CD4-positive, alpha-beta T cell treated with Interleukin-10 for 1 hour (primary cell): ENCODE data around the gene CCDC116.
A peak's percentile ranks its signal among the peaks of the same experiment; 100 is the strongest.
"Not testable (repeated sequence)": the region's sequence is repeated elsewhere in the genome, so short reads cannot be mapped to it uniquely, and the experiment has no call there.

Experiments
- DNase-seq: peaks from one replicate; pipeline ENCODE4 v3.0.0-alpha.2; 2020

Gene CCDC116

DNA sequence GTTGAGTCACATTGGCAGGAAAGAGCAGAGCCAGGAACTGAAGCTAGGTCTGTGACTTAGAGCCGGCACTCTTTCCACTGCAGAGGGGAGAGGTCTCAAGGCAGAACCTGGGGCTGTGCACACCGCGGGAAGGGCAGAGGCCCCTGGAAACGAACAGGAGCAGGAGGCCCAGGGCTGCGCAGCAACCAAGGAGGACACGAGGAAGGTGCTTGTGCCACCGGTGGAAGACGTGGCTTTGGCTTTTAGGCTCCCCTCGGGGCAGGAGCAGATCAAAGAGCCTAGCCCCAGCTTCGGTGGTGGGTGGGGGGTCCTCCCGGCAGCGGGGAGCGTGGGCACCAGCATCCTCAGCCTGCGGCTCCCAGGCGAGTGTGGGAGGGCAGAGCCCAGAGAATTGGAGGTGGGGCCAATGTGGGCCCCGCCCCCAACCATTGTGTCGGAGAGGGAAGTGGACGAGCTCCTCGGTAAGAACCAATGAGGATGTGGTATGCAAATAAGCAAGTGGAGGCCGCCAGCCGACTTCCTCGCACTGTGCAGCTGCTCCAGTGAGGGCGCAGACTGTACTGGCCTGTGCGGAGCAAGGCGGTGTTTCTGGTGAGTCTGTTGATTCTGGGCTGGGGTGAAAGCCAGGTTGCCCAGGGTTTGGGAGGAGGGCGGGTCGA is at the start of gene CCDC116:
CCDC116 (plus strand) TSS at position 524 of the 659 bp plus-strand sequence. CDS start 422 bp downstream, outside the sequence.
- peak; percentile 84 for DNase-seq

GRCh38 chr22:21582801-21583740 is 49.5 kb upstream of the CCDC116 start:
- DNase-seq: no peak

- DNase-seq: no peak
Observed at GRCh38 chr22:21585389-21585788, 47.2 kb upstream of the CCDC116 start.

- DNase-seq: no peak
Observed at GRCh38 chr22:21587803-21588611, 44.6 kb upstream of the CCDC116 start.

- DNase-seq: no peak
Observed at GRCh38 chr22:21589396-21589795, 43.2 kb upstream of the CCDC116 start.

GRCh38 chr22:21590809-21591641 is 41.5 kb upstream of the CCDC116 start:
- DNase-seq: no peak

DNA sequence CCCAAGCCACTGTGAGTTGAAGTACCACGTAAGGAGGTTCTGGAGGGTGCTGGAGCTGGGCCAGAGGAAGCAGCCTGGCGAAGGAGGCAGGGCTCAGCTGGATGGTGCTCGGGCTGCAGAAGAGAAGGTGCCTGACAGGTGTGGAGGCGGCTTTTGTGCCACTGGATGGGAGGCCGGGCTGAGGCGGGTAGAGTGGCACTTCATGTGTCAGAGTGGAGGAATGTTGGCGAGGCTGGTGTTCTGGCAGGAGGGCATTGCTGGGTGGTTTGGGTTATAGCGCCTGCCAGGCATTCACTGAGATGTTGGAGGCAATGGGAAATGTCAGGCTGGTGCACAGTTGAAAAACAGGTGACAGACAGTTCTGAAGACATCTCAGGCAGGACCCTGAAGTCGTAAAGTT is 40.9 kb upstream of the CCDC116 start:
- no peak for DNase-seq

DNA sequence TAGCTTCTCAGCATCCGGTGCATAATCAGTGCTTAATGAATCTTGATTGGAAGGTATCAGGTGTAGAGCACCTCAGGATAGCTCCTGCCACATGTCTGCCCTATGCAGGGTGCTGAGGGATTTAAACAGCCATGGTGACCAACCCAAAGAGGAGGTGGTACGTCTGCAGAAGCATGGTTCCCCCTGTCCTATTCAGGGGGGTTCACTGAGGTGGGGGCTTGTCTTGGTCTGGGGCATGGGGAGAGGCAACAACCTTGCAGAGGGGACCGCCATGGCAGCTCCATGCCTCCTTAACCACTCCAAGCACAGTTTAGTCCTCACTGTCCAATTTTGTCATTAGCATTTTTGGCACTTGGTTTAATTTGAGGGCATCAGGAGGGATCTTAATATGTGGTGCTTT is 40.1 kb upstream of the CCDC116 start:
- no peak for DNase-seq

- DNase-seq: no peak
Observed at GRCh38 chr22:21593406-21594232, 38.9 kb upstream of the CCDC116 start.

GRCh38 chr22:21594865-21595452 is 37.6 kb upstream of the CCDC116 start:
- no peak for DNase-seq

DNA sequence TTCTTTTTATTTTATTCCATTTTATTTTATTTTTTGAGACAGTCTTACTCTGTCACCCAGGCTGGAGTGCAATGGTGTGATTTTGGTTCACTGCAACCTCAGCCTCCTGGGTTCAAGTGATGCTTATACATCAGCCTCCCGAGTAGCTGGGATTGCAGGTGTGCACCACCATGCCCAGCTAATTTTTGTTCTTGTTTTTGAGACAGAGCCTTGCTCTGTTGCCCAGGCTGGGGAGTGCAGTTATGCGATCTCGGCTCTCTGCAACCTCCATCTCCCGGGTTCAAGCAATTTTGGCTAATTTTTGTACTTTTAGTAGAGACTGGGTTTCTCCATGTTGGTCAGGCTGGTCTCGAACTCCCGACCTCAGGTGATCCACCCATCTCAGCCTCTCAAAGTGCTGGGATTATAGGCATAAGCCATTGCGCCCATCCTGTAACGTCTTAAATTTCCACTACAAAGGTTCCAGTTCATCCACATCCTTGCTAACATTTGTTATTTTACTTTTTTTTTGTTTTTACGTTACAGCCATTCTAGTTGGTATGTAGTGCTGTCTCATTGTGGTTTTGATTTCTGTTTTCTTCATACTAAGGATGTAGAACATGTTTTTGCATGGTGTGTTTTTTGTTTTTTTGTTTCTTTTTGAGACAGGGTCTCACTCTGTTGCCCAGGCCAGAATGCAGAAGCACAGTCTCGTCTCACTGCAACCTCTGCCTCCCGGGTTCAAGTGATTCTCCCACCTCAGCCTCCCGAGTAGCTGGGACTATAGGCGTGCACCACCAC is 36.0 kb upstream of the CCDC116 start:
- not testable (repeated sequence) for DNase-seq

DNA sequence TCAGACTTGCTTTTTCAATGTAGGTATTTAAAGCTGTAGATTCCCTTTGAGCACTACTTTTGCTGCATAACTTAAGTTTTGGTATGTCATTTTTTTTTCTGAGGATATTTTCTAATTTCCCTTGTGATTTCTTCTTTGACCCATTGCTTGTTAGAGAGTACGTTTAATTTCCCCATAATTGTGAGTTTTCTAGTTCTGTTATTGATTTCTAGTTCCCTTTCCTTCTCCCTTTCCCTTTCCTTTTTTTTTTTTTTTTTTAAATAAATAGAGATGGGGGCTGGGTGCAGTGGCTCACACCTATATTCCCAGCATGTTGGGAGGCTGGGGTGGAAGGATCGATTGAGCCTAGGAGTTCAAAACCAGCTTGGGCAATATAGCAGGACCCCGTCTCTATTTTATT is 34.3 kb upstream of the CCDC116 start:
- no peak for DNase-seq

DNA sequence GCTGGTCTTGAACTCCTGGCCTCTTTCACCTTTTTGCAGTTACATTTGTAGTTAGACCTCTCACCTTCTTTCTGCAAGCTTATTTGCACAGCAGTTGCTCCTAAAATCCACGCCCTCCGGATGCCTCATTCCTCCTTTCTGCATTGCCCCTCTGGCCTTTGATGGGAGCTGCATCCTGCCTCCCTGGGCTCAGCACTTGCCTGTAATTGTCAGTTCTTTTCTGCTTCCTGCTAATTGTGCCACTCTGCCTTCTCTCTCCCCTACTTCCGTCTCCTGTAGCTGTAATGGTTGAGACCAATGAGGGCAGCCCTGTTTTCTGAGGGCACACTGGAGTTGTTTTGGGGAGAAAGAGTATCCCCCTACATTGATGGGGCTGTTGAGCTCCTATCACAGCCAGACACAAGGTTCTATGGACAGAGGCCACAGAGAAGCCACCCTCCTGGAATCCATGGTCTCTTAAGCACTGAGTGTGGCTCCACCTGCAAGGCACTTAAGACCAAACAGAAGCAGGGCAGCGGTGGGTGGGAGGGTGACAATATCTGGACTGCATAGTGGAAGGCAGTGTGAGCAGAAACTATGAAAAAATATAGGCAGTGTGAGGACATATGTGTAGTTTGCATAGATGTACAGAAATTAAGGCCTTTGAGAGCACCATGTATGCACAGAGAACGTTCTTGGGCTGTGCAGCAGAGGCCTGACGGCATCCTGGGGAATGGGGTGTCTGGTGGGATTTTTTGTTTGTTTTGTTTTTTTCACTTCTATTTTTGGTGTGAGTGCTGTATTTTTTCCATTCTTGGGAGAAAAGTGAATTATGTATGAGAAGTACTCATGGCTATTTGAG is 33.3 kb upstream of the CCDC116 start:
- DNase-seq: no peak

- no peak for DNase-seq
Observed at GRCh38 chr22:21602579-21602978, 30.0 kb upstream of the CCDC116 start.

DNA sequence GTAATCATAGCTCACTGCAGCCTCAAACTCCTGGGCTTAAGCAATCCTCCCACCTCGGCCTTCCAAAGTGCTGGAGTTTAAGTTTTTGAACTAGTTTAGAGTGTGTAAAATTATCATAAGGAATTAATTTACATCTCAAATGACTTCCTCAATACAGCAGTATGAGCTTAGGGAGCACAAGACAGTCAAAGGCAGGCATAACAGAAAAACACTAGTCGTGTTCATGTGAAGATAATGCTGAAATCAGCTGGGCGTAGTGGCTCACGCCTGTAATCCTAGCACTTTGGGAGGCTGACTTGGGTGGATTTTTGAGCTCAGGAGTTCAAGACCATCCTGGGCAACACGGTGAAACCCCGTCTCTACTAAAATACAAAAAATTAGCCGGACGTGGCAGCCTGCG is 28.6 kb upstream of the CCDC116 start:
- DNase-seq: no peak

- no peak for DNase-seq
Observed at GRCh38 chr22:21605887-21606564, 26.5 kb upstream of the CCDC116 start.

DNA sequence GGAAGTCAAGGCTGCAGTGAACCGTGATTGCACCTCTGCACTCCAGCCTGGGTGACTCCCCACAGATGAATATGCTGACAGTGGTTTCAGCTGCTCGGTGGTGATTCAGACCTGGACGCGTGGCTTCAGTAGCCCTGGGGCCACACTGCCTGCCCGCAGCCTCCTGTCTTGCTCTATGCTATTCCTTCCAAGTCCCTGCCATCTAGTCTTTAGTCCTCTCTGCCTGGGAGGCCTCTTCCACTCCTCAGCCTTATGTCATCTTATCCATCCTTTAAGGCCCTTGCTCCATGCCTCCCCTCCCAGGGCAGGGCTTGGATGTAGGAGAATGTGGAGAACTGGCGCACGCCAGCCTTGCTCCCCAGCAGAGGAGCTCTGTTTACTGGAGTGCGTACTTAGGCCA is 25.8 kb upstream of the CCDC116 start:
- DNase-seq: no peak

GRCh38 chr22:21609556-21610157 is 22.9 kb upstream of the CCDC116 start:
- DNase-seq: not testable (repeated sequence)
